Thoracic aorta (tissue), 2 donors: ENCODE data around the gene HOXC12. TPM values are rescaled to one million over a fixed set of nuclear protein-coding genes. Genes with fewer than 3 reads are reported as not detected.
A peak's percentile ranks its signal among the peaks of the same experiment; 100 is the strongest.

Experiments
- ATAC-seq: fragments of 150-250 bp; one replicate; pipeline ENCODE4 v1.8.0; 2017; ENCODE audit warnings: low read depth; ENCODE audit not compliant: insufficient number of reproducible peaks, low FRiP score
- DNase-seq: peaks from one replicate; pipeline ENCODE4 v3.0.0-alpha.2; 2020; ENCODE audit warnings: low spot score
- H3K27ac ChIP-seq, 2 donors: fragments of 200-600 bp; sonication (generic); 1 replicate in 1 of 2; 2 replicates in 1 of 2; pipeline ENCODE4 v1.5.1; 2016; ENCODE audit warnings: mild to moderate bottlenecking in 2 of 2, moderate library complexity in 2 of 2
- H3K27me3 ChIP-seq: fragments of 200-600 bp; sonication (generic); replicated peaks from 2 replicates; pipeline ENCODE4 v1.6.0; 2016; ENCODE audit warnings: mild to moderate bottlenecking; ENCODE audit not compliant: insufficient read depth
- H3K36me3 ChIP-seq: fragments of 200-600 bp; sonication (generic); one replicate; pipeline ENCODE4 v1.5.1; 2016
- H3K4me1 ChIP-seq, 2 donors: fragments of 200-600 bp; sonication (generic); 1 replicate in 1 of 2; 2 replicates in 1 of 2; pipeline versions ENCODE4 v1.5.1 to v1.6.0; 2016; ENCODE audit warnings: low read depth in 2 of 2, mild to moderate bottlenecking in 1 of 2; ENCODE audit not compliant: control insufficient read depth in 1 of 2
- H3K4me3 ChIP-seq: fragments of 200-600 bp; sonication (generic); 2 replicates; pipeline ENCODE4 v1.5.1; 2016; ENCODE audit warnings: mild to moderate bottlenecking
- H3K9me3 ChIP-seq: fragments of 200-600 bp; sonication (generic); 2 replicates; pipeline ENCODE4 v1.5.1; 2016
- CTCF ChIP-seq: fragments of 200-600 bp; sonication (generic); IDR thresholded peaks from one replicate; pipeline ENCODE4 v1.5.1; 2019; ENCODE audit warnings: antibody characterized with exemption
- total RNA-seq, 2 donors: library from RNA; depleted of rRNA; stranded (reverse); fragments of >200 nt; gene quantifications; one replicate each; pipeline versions ENCODE4 v1.1.0 to v1.2.3, GENCODE V29; 2016

Gene HOXC12
- not detected for total RNA-seq

GRCh38 chr12:53954694-53955035 is at the start of gene HOXC12:
HOXC12 (plus strand) TSS chr12:53954903; CDS start chr12:53954930, 27 bp downstream.
- Histone ChIP-seq H3K27me3 (peaks cover 40% of the 10 kb centered on the region), H3K4me3 (no peak within 1 kb of the TSS), H3K36me3 (no peaks in the 10 kb centered on the region)

GRCh38 chr12:53907103-53907502 is 47.6 kb upstream of the HOXC12 start:
- no peaks in the 10 kb centered on the region for H3K4me1 ChIP-seq
- DNase-seq (no peak), ATAC-seq (no peak)
- H3K27me3 ChIP-seq = no peaks in the 10 kb centered on the region
- H3K36me3 ChIP-seq = no peaks in the 10 kb centered on the region
- H3K4me3 ChIP-seq = no peak overlapping the region
- H3K27ac ChIP-seq = no peak overlapping the region
- H3K9me3 ChIP-seq = no peaks in the 10 kb centered on the region
- no peak for TF ChIP-seq CTCF

More at GRCh38 chr12:53954694-53955035, at the start of gene HOXC12:
- H3K27ac ChIP-seq = peak within 1 kb of the TSS in 1 of 2 donors; percentile 35
- peaks cover 0 to 11% of the 10 kb centered on the region in 2 donors for H3K4me1 ChIP-seq
- DNase-seq (no peak), ATAC-seq (no peak)
- H3K9me3 ChIP-seq = no peaks in the 10 kb centered on the region
- no peak for TF ChIP-seq CTCF

GRCh38 chr12:53916788-53917655 is 37.7 kb upstream of the HOXC12 start:
- Histone ChIP-seq H3K4me3 (no peak overlapping the region), H3K27me3 (no peaks in the 10 kb centered on the region), H3K27ac (no peak overlapping the region), H3K4me1 (no peaks in the 10 kb centered on the region), H3K36me3 (no peaks in the 10 kb centered on the region), H3K9me3 (no peaks in the 10 kb centered on the region)
- TF ChIP-seq CTCF = no peak
- DNase-seq (no peak), ATAC-seq (no peak)

GRCh38 chr12:53924521-53925405 is 29.9 kb upstream of the HOXC12 start:
- no peak for ATAC-seq
- H3K27me3 ChIP-seq = peaks cover 9% of the 10 kb centered on the region

More at GRCh38 chr12:53924521-53925405, 29.9 kb upstream of the HOXC12 start:
- no peak for DNase-seq
- no peak overlapping the region for H3K4me3 ChIP-seq
- no peak for TF ChIP-seq CTCF
- no peak overlapping the region for H3K27ac ChIP-seq
- H3K36me3 ChIP-seq = no peaks in the 10 kb centered on the region
- H3K9me3 ChIP-seq = no peaks in the 10 kb centered on the region
- H3K4me1 ChIP-seq = no peaks in the 10 kb centered on the region
